NCI-H82 treated with DMSO at 0.1 percent for 48 hours (cell line): ENCODE data around the gene SCEL.

Source experiments
- DNase-seq: peaks from one replicate; lab custom pipeline; 2025; ENCODE audit not compliant: unreplicated experiment; lab: John Stamatoyannopoulos, UW

Gene SCEL

GRCh38 chr13:77554069-77554468 is 18.6 kb downstream of the SCEL start:
- no peak for DNase-seq

- DNase-seq, result no peak
Observed at GRCh38 chr13:77555246-77555645, 19.7 kb downstream of the SCEL start.

GRCh38 chr13:77558016-77558415 is 22.5 kb downstream of the SCEL start:
- no peak for DNase-seq

- no peak for DNase-seq
Observed at GRCh38 chr13:77563111-77563510, 27.6 kb downstream of the SCEL start.

GRCh38 chr13:77565635-77566034 is 30.1 kb downstream of the SCEL start:
- DNase-seq, result peak; percentile 39

- no peak for DNase-seq
Observed at GRCh38 chr13:77571956-77572355, 36.5 kb downstream of the SCEL start.

- DNase-seq, result no peak
Observed at GRCh38 chr13:77574096-77574495, 38.6 kb downstream of the SCEL start.

GRCh38 chr13:77579959-77580358 is 44.5 kb downstream of the SCEL start:
- DNase-seq, result peak; percentile 54

GRCh38 chr13:77580748-77581147 is 45.2 kb downstream of the SCEL start:
- DNase-seq, result no peak

GRCh38 chr13:77583581-77583980 is 48.1 kb downstream of the SCEL start:
- DNase-seq, result no peak

GRCh38 chr13:77584106-77584505 is 48.6 kb downstream of the SCEL start:
- no peak for DNase-seq

- DNase-seq, result peak; percentile 96
Observed at GRCh38 chr13:77595166-77595810, 59.8 kb downstream of the SCEL start.

- DNase-seq, result no peak
Observed at GRCh38 chr13:77596777-77597176, 61.3 kb downstream of the SCEL start.

GRCh38 chr13:77599351-77599750 is 63.8 kb downstream of the SCEL start:
- DNase-seq, result peak; percentile 76

- no peak for DNase-seq
Observed at GRCh38 chr13:77600701-77601100, 65.2 kb downstream of the SCEL start.

- no peak for DNase-seq
Observed at GRCh38 chr13:77611068-77611467, 75.6 kb downstream of the SCEL start.

- DNase-seq, result no peak
Observed at GRCh38 chr13:77616027-77616426, 80.5 kb downstream of the SCEL start.

- no peak for DNase-seq
Observed at GRCh38 chr13:77619655-77620054, 84.1 kb downstream of the SCEL start.

GRCh38 chr13:77620138-77620537 is 84.6 kb downstream of the SCEL start:
- no peak for DNase-seq

- DNase-seq, result no peak
Observed at GRCh38 chr13:77623806-77624205, 88.3 kb downstream of the SCEL start.

GRCh38 chr13:77628170-77628569 is 92.7 kb downstream of the SCEL start:
- DNase-seq, result no peak

- DNase-seq, result no peak
Observed at GRCh38 chr13:77637588-77637987, 102.1 kb downstream of the SCEL start.

- no peak for DNase-seq
Observed at GRCh38 chr13:77650409-77650808, 114.9 kb downstream of the SCEL start.
